ENCODE data around the gene C10orf95. TPM values are rescaled to one million over a fixed set of nuclear protein-coding genes. Genes with fewer than 3 reads are reported as not detected.

C10orf95 gene
- total and polyA plus RNA-seq, 10 of the 15 experiments (the other 5 are each of a cell fraction or from before 2014, with no cell fraction given) = 0.06 to 1.1 (median 0.31) TPM

- no peak for TF ChIP-seq SIN3A (IDR thresholded peaks at IDR 0.05; ENCODE audit: low read depth, low read length)
These were observed 39.0 kb downstream of the C10orf95 start (continued) for GRCh38 chr10:102412293-102412692.

- Histone ChIP-seq H3K4me1 (ENCODE audit: control insufficient read depth, insufficient read depth, low read length) (peaks cover 9% of the 10 kb centered on the region), H3K36me3 (ENCODE audit: control insufficient read depth in 2 of 2, insufficient read depth in 2 of 2, low read length in 1 of 2) (no peaks in the 10 kb centered on the region), H2AFZ (ENCODE audit: control insufficient read depth, low read depth, low read length) (no peak overlapping the region), H3K27me3 (replicated peaks in 1 of 2; ENCODE audit: control insufficient read depth in 2 of 2, insufficient read depth in 2 of 2, low read length in 1 of 2) (peaks cover 17 to 21% of the 10 kb centered on the region in 2 experiments), H3K9me3 (replicated peaks; ENCODE audit: control insufficient read depth, insufficient read depth, low read length) (no peaks in the 10 kb centered on the region), H3K27ac (ENCODE audit: control insufficient read depth, insufficient read depth) (no peak overlapping the region), H3K9ac (ENCODE audit: control insufficient read depth, insufficient read depth, low read length) (no peak overlapping the region), H3K4me3 (no peak overlapping the region), H3K79me2 (ENCODE audit: control insufficient read depth, insufficient read depth, low read length) (no peaks in the 10 kb centered on the region), H3K4me2 (ENCODE audit: control insufficient read depth, insufficient read depth) (no peak overlapping the region), H4K20me1 (ENCODE audit: control insufficient read depth, insufficient read depth) (peaks cover 5% of the 10 kb centered on the region; the same call in 1 of the 2 replicates)
- ChIA-PET CTCF (interaction anchor here (0.8 to 1.0 kb wide), 2 partner anchors 11 to 12 kb away, joined by 3 to 6 read pairs; no protein-coding TSS in a partner anchor), SMC1A (ENCODE audit: uncharacterized antibody, unreplicated experiment) (interaction anchor here (1.4 kb wide), 1 partner anchor 9 kb away, joined by 5 read pairs; the partner anchor contains the start of gene FBXL15), POLR2A (interaction anchor here (0.6 to 0.9 kb wide), 2 partner anchors 10 to 26 kb away, joined by 3 read pairs; no protein-coding TSS in a partner anchor), RAD21 (ENCODE audit: unreplicated experiment) (interaction anchor here (0.5 to 1.1 kb wide), 2 partner anchors 39 to 333 kb away, joined by 3 to 6 read pairs; partner anchors contain the start of gene C10orf95)
- intact Hi-C loops (cut with micrococcal nuclease; ENCODE audit: unreplicated experiment) (no loop called here), in situ Hi-C loops (cut with MboI) (no loop called here)
- ATAC-seq (no peak), DNase-seq (ENCODE audit: low read depth, low spot score) (no peak), FAIRE-seq (no peak)
- BruUV-seq (replicated peaks) = no TSS peak
- 65% methylated on average over 14 of the region's 14 CpGs for WGBS (ENCODE audit: insufficient coverage, insufficient replicate concordance, low lambda C conversion rate, missing lambda C conversion rate)
- TF ChIP-seq SUZ12 (IDR thresholded peaks at IDR 0.05; ENCODE audit: unreplicated experiment) = no peak
- TF ChIP-seq PAX5 (IDR thresholded peaks at IDR 0.05; ENCODE audit: borderline replicate concordance, low read depth, low read length) = no peak
These were observed 39.7 kb downstream of the C10orf95 start for GRCh38 chr10:102411341-102412255.
